Esophagus muscularis mucosa (tissue), 4 donors: ENCODE results near the gene TBC1D16. TPM values are rescaled to one million over a fixed set of nuclear protein-coding genes. Genes with fewer than 3 reads are reported as not detected.

ENCODE experiments used
- DNase-seq: peaks from one replicate; pipeline ENCODE4 v3.0.0-alpha.2; 2017; ENCODE audit errors: extremely low spot score
- H3K27ac ChIP-seq, 4 donors: fragments of 200-600 bp; sonication (generic); replicated peaks in 1 of 4; 1 replicate in 3 of 4; 2 replicates in 1 of 4; pipeline ENCODE4 v1.5.1; 2016 to 2019; ENCODE audit warnings: mild to moderate bottlenecking in 1 of 4
- H3K27me3 ChIP-seq, 4 donors: fragments of 200-600 bp; sonication (generic); one replicate each; pipeline versions ENCODE4 v1.5.1 to v1.6.0; 2016 to 2019
- H3K36me3 ChIP-seq, 4 donors: fragments of 200-600 bp; sonication (generic); one replicate each; pipeline ENCODE4 v1.5.1; 2016 to 2019
- H3K4me1 ChIP-seq, 4 donors: fragments of 200-600 bp; sonication (generic); one replicate each; pipeline ENCODE4 v1.5.1; 2016 to 2019
- H3K4me3 ChIP-seq, 4 donors: fragments of 200-600 bp; sonication (generic); 1 replicate in 2 of 4; 2 replicates in 2 of 4; pipeline ENCODE4 v1.5.1; 2016 to 2019; ENCODE audit warnings: mild to moderate bottlenecking in 4 of 4, moderate library complexity in 1 of 4
- H3K9me3 ChIP-seq, 4 donors: fragments of 200-600 bp; sonication (generic); 1 replicate in 3 of 4; 2 replicates in 1 of 4; pipeline ENCODE4 v1.5.1; 2016 to 2019
- EP300 ChIP-seq: sonication (generic); formaldehyde crosslinking; IDR thresholded peaks from one replicate; pipeline ENCODE4 v1.6.1; 2017; ENCODE audit warnings: antibody characterized with exemption
- POLR2A ChIP-seq: fragments of 450-650 bp; IDR thresholded peaks from one replicate; pipeline ENCODE4 v1.6.1; 2017; ENCODE audit warnings: antibody characterized with exemption, moderate library complexity, mild to moderate bottlenecking, low read depth
- POLR2AphosphoS5 ChIP-seq, 2 donors: sonication (generic); formaldehyde crosslinking; IDR thresholded peaks; one replicate each; pipeline ENCODE4 v1.6.1; 2017; ENCODE audit warnings: antibody characterized with exemption in 2 of 2
- WGBS: methylation state at CpG from one replicate; pipeline ENCODE4 v1.1.5; 2018; 5-methylcytosine and 5-hydroxymethylcytosine counted together
- intact Hi-C: fragments of 100-400 bp; cut with DNase I; formaldehyde crosslinking; loops from one replicate; pipeline ENCODE4 v1.15.1; 2023
- total RNA-seq, 4 donors: library from RNA; depleted of rRNA; stranded (reverse); fragments of >200 nt; gene quantifications; one replicate each; pipeline versions ENCODE4 v1.1.0 to v1.2.1, GENCODE V29; 2016
- TF ChIP-seq, protein P1 (sequence below), 3 experiments: fragments of 200-600 bp in 2 of 3; fragments of 450-650 bp in 1 of 3; sonication (generic) in 2 of 3; IDR thresholded peaks; one replicate each; pipeline ENCODE4 v1.5.1; 2017 to 2019; ENCODE audit warnings: antibody characterized with exemption in 3 of 3, mild to moderate bottlenecking in 2 of 3, moderate library complexity in 1 of 3

TBC1D16 gene
- total RNA-seq, 4 donors from 2014 or later = 30.3 to 37.4 (median 33.2) TPM

DNA sequence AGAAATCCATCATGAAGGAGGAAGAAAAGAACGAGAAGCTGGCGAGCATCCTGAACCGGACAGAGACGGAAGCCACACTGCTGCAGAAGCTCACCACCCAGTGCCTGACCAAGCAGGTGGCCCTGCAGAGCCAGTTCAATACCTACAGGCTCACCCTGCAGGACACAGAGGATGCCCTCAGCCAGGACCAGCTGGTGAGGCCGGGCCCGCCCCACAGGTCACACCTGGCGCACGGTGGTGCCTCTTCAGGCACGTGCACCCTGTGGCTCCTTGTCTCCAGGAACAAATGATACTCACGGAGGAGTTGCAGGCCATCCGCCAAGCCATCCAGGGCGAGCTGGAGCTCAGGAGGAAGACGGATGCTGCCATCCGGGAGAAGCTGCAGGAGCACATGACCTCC lies 45.9 kb upstream of the TBC1D16 start:
- H3K4me3 ChIP-seq = no peak overlapping the region
- DNase-seq = no peak
- no peaks in the 10 kb centered on the region for H3K9me3 ChIP-seq
- H3K4me1 ChIP-seq = peaks cover 6 to 10% (median 8%) of the 10 kb centered on the region in 4 donors
- WGBS = 94% methylated on average over 9 of the region's 14 CpGs
- TF ChIP-seq POLR2A = no peak
- TF ChIP-seq EP300 = no peak
- TF ChIP-seq POLR2AphosphoS5 (IDR thresholded peaks at IDR 0.05) = no peak
- TF ChIP-seq, protein P1, sequence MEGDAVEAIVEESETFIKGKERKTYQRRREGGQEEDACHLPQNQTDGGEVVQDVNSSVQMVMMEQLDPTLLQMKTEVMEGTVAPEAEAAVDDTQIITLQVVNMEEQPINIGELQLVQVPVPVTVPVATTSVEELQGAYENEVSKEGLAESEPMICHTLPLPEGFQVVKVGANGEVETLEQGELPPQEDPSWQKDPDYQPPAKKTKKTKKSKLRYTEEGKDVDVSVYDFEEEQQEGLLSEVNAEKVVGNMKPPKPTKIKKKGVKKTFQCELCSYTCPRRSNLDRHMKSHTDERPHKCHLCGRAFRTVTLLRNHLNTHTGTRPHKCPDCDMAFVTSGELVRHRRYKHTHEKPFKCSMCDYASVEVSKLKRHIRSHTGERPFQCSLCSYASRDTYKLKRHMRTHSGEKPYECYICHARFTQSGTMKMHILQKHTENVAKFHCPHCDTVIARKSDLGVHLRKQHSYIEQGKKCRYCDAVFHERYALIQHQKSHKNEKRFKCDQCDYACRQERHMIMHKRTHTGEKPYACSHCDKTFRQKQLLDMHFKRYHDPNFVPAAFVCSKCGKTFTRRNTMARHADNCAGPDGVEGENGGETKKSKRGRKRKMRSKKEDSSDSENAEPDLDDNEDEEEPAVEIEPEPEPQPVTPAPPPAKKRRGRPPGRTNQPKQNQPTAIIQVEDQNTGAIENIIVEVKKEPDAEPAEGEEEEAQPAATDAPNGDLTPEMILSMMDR (IDR thresholded peaks at IDR 0.05) = no peak
- intact Hi-C loops = loop anchor here (5.0 kb wide), 1 partner anchor 74 kb away; no protein-coding TSS in a partner anchor
- H3K27ac ChIP-seq = no peak overlapping the region
- H3K27me3 ChIP-seq = no peaks in the 10 kb centered on the region
- peaks cover 0 to 6% (median 0%) of the 10 kb centered on the region in 4 donors for H3K36me3 ChIP-seq

DNA sequence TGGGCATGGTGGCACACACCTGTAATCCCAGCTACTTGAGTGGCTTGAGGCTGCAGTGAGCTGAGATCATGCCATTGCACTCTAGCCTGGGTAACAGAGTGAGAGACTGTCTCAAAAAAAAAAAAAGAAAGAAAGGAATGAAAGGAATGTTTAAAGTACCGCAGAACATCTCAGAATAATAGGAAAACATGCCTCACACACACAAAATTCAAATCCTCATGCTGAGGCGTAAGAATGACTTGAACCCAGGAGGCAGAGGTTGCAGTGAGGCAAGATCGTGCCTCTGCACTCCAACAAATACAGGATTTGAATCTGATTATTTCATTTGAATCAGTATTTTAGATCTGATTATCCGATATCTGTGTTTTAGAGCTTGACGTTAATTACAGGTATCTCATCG lies 44.4 kb upstream of the TBC1D16 start:
- Histone ChIP-seq H3K4me1 (peaks cover 6 to 10% (median 8%) of the 10 kb centered on the region in 4 donors), H3K27ac (no peak overlapping the region), H3K36me3 (peaks cover 0 to 6% (median 0%) of the 10 kb centered on the region in 4 donors), H3K9me3 (no peaks in the 10 kb centered on the region), H3K4me3 (no peak overlapping the region), H3K27me3 (no peaks in the 10 kb centered on the region)
- 84% methylated on average over 6 of the region's 6 CpGs for WGBS
- no peak for DNase-seq
- TF ChIP-seq, protein P1 (IDR thresholded peaks at IDR 0.05) = no peak
- no peak for TF ChIP-seq POLR2AphosphoS5 (IDR thresholded peaks at IDR 0.05)
- TF ChIP-seq EP300 = no peak
- TF ChIP-seq POLR2A = no peak
- intact Hi-C loops = loop anchor here (5.0 kb wide), 1 partner anchor 73 kb away; no protein-coding TSS in a partner anchor

DNA sequence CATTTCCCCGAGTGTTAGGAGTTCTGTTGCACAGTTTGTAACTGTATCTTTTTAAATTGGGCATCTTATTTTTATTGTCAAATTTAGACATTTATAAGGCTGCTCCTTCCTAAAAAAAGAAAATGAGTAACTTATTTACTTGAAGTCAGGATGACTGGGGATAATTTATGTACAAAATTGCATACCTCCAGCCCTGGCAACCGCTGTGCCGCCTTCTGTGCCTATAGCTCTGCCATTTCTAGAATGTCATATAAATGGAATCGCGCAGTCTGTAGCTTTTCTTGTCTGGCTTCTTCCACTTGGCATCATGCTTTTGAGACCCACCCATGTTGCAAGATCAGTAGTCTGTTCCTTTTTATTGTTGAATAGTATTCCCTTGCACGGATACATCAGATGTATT lies 36.7 kb upstream of the TBC1D16 start:
- 94% methylated on average over 6 of the region's 6 CpGs for WGBS
- no peak for TF ChIP-seq EP300
- TF ChIP-seq, protein P1 (IDR thresholded peaks at IDR 0.05) = no peak
- no peak for TF ChIP-seq POLR2AphosphoS5 (IDR thresholded peaks at IDR 0.05)
- no peak for TF ChIP-seq POLR2A
- Histone ChIP-seq H3K27ac (peak overlapping the region in 3 of 4 donors; percentile 87 to 88 (median 88)), H3K36me3 (no peaks in the 10 kb centered on the region), H3K4me1 (peaks cover 25 to 45% (median 42%) of the 10 kb centered on the region in 4 donors), H3K4me3 (no peak overlapping the region), H3K9me3 (no peaks in the 10 kb centered on the region), H3K27me3 (no peaks in the 10 kb centered on the region)
- DNase-seq = no peak
- intact Hi-C loops = no loop called here

DNA sequence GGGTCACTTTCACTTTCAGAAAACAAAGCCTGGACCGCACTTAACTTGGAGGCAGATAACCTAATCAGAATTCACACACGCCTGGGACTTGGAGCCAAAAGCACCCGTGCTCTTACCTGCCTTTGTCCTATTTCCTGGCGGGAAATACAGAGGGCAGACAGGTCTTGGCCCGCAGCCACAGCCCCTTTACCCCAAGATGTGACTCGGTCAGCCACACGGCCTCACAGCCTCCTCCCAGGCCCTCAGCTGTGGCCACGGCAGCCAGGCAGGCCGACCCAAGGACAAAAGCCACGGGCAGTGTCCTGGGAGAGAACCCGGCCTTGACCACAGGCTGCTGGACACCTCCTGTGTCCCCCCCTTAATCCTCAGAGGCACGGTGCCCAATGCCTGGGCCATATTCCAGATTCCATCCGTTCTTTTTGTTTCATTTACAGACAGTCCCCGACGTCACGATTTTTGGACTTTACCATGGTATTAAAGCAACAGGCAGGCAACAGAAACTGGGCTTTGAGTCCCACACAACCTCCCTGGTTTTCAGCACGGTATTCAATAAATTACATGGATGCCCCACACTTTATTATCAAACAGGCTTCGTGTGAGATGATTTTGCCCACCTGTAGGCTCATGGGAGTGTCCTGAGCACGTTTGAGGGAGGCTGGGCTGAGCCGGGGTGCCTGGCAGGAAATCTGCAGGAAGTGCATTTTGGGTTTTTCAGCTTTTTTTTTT lies 35.6 kb upstream of the TBC1D16 start:
- TF ChIP-seq POLR2AphosphoS5 (IDR thresholded peaks at IDR 0.05) = peak; percentile 64 to 80
- no peak for TF ChIP-seq POLR2A
- TF ChIP-seq, protein P1 (IDR thresholded peaks at IDR 0.05) = no peak
- intact Hi-C loops = no loop called here
- Histone ChIP-seq H3K4me3 (peak overlapping the region; percentile 44 to 58 (median 50)), H3K9me3 (no peaks in the 10 kb centered on the region), H3K36me3 (no peaks in the 10 kb centered on the region), H3K27me3 (no peaks in the 10 kb centered on the region), H3K4me1 (peaks cover 25 to 45% (median 42%) of the 10 kb centered on the region in 4 donors), H3K27ac (peak overlapping the region; percentile 87 to 90 (median 88))
- WGBS = 22% methylated on average over 19 of the region's 20 CpGs
- no peak for DNase-seq
